Endothelial cell of umbilical vein (primary cell): ENCODE measurements around the gene CPA4. TPM values are rescaled to one million over a fixed set of nuclear protein-coding genes. Genes with fewer than 3 reads are reported as not detected.
A peak's percentile ranks its signal among the peaks of the same experiment; 100 is the strongest.

Experiments used
- BruUV-seq: library from RNA; stranded (reverse); fragments of 400-500 nt; replicated peaks from 2 replicates; lab custom pipeline; 2021; lab: Mats Ljungman, UMichigan
- CTCF ChIA-PET: fragments of 300-600, 350-600 bp; sonication (Branson Sonifier 250); formaldehyde crosslinking; loops from one replicate; lab custom pipeline; 2021; ENCODE audit warnings: antibody characterized with exemption, inconsistent platforms; lab: Charles Lee
- POLR2A ChIA-PET: fragments of 300-600, 350-600 bp; sonication (Branson Sonifier 250); formaldehyde crosslinking; loops from one replicate; lab custom pipeline; 2021; ENCODE audit warnings: antibody characterized with exemption, inconsistent platforms; lab: Charles Lee
- DNase-seq: peaks from one replicate; pipeline ENCODE4 v3.0.0-alpha.2; 2011; ENCODE audit warnings: low read depth, low spot score
- FAIRE-seq: peaks from 2 replicates; lab custom pipeline; 2011; peaks lifted over from hg19 to GRCh38; lab: Jason Lieb, UNC
- H2AFZ ChIP-seq: 2 replicates; pipeline ENCODE4 v1.6.0; 2012; ENCODE audit warnings: low read depth, low read length, control low read depth, inconsistent platforms
- H3K27ac ChIP-seq: 2 replicates; pipeline ENCODE4 v1.5.1; 2011; ENCODE audit warnings: low read depth, mild to moderate bottlenecking, control low read depth, low read length, moderate library complexity; ENCODE audit not compliant: insufficient read depth
- H3K27me3 ChIP-seq, 2 experiments: 2 replicates each; pipeline versions ENCODE4 v1.6.0 to v1.6.1; 2011; ENCODE audit warnings: low read length in 2 of 2, mixed read lengths in 1 of 2; ENCODE audit not compliant: control insufficient read depth in 2 of 2, insufficient read depth in 2 of 2
- H3K36me3 ChIP-seq, 2 experiments: 2 replicates in 1 of 2; 3 replicates in 1 of 2; pipeline ENCODE4 v1.5.1; 2011; ENCODE audit warnings: low read length in 2 of 2, mild to moderate bottlenecking in 1 of 2, moderate library complexity in 1 of 2; ENCODE audit not compliant: control insufficient read depth in 2 of 2, insufficient read depth in 2 of 2; ENCODE audit errors: extremely low read depth in 1 of 2
- H3K4me1 ChIP-seq: 3 replicates; pipeline ENCODE4 v1.5.1; 2011; ENCODE audit warnings: mild to moderate bottlenecking, low read length; ENCODE audit not compliant: control insufficient read depth, insufficient read depth; ENCODE audit errors: extremely low read depth
- H3K4me2 ChIP-seq: 2 replicates; pipeline ENCODE4 v1.6.1; 2011; ENCODE audit warnings: low read length, control low read depth, mixed read lengths; ENCODE audit not compliant: insufficient read depth
- H3K4me3 ChIP-seq, 3 experiments: fragments of 200-600 bp in 1 of 3; sonication (generic), shearing (Covaris generic) in 1 of 3; replicated peaks in 1 of 3; 2 replicates each; pipeline ENCODE4 v1.5.1; 2011 to 2016; ENCODE audit warnings: control low read depth in 3 of 3, low read length in 3 of 3, mild to moderate bottlenecking in 2 of 3, inconsistent platforms in 1 of 3, low read depth in 1 of 3, moderate library complexity in 1 of 3; ENCODE audit not compliant: insufficient read depth in 1 of 3
- H3K79me2 ChIP-seq: 2 replicates; pipeline ENCODE4 v1.6.0; 2012; ENCODE audit warnings: low read length, inconsistent platforms; ENCODE audit not compliant: control insufficient read depth, insufficient read depth
- H3K9ac ChIP-seq: replicated peaks from 2 replicates; pipeline ENCODE3; 2011; ENCODE audit warnings: low read length, control low read depth; ENCODE audit not compliant: insufficient read depth; ENCODE audit errors: extremely low read depth
- H3K9me1 ChIP-seq: replicated peaks from 3 replicates; pipeline ENCODE4 v1.6.0; 2011; ENCODE audit warnings: mild to moderate bottlenecking, low read length; ENCODE audit not compliant: control insufficient read depth, insufficient read depth; ENCODE audit errors: extremely low read depth
- H3K9me3 ChIP-seq: replicated peaks from 2 replicates; pipeline ENCODE4 v1.5.1; 2012; ENCODE audit warnings: low read length, inconsistent platforms; ENCODE audit not compliant: control insufficient read depth, insufficient read depth
- H4K20me1 ChIP-seq: replicated peaks from 2 replicates; pipeline ENCODE3; 2011; ENCODE audit warnings: mild to moderate bottlenecking, low read length; ENCODE audit not compliant: control insufficient read depth, insufficient read depth; ENCODE audit errors: extremely low read depth
- EZH2 ChIP-seq: IDR thresholded peaks from 2 replicates; pipeline ENCODE4 v1.6.1; 2012; ENCODE audit warnings: borderline replicate concordance, low read depth, mild to moderate bottlenecking, moderate library complexity, low read length, inconsistent platforms; ENCODE audit not compliant: severe bottlenecking
- FOS ChIP-seq: IDR thresholded peaks from 2 replicates; pipeline ENCODE4 v1.6.1; 2011; ENCODE audit warnings: mild to moderate bottlenecking, low read length, moderate library complexity, borderline replicate concordance; ENCODE audit not compliant: insufficient read depth
- GATA2 ChIP-seq: IDR thresholded peaks from 2 replicates; pipeline ENCODE4 v1.7.0; 2011; ENCODE audit warnings: low read depth, mild to moderate bottlenecking, moderate library complexity, mixed read lengths, low read length; ENCODE audit not compliant: insufficient read length, insufficient read depth
- JUN ChIP-seq: IDR thresholded peaks from 2 replicates; pipeline ENCODE4 v1.6.1; 2011; ENCODE audit warnings: borderline replicate concordance, low read depth; ENCODE audit not compliant: insufficient read length, insufficient read depth
- MYC ChIP-seq: IDR thresholded peaks from one replicate; pipeline ENCODE4 v1.6.1; 2011; ENCODE audit warnings: mild to moderate bottlenecking, low read depth, low read length
- POLR2A ChIP-seq: IDR thresholded peaks from 2 replicates; pipeline ENCODE4 v1.6.1; 2012; ENCODE audit warnings: low read depth, mild to moderate bottlenecking, control low read depth, low read length
- POLR2AphosphoS5 ChIP-seq: IDR thresholded peaks from 2 replicates; pipeline ENCODE4 v1.6.1; 2012; ENCODE audit warnings: low read depth, mild to moderate bottlenecking, control low read depth, low read length, moderate library complexity; ENCODE audit not compliant: insufficient read depth
- dilution Hi-C: fragments of 300-500 bp; cut with MboI; formaldehyde crosslinking; loops from one replicate; pipeline ENCODE4 v1.15.0; 2019; ENCODE audit warnings: low sequenced_read_pairs; ENCODE audit not compliant: extremely low pct_ligation_motif_present
- intact Hi-C: fragments of 100-400 bp; cut with micrococcal nuclease; formaldehyde crosslinking; loops from one replicate; pipeline ENCODE4 v1.10.0; 2022
- polyA plus RNA-seq, 4 experiments: library from polyadenylated mRNA; depleted of rRNA in 3 of 4; stranded (reverse) in 3 of 4; unstranded in 1 of 4; fragments of >200 nt; gene quantifications; 2 replicates each; pipeline versions ENCODE4 v1.2.1 to v1.2.3, GENCODE V29; 2011 to 2012; ENCODE audit warnings: missing spikeins in 1 of 4
- total RNA-seq: library from RNA; stranded (reverse); gene quantifications from 2 replicates; pipeline ENCODE4 v1.2.3, GENCODE V29; 2021
- TF ChIP-seq, protein P1 (sequence below), 2 donors: IDR thresholded peaks; 1 replicate in 1 of 2; 2 replicates in 1 of 2; pipeline ENCODE4 v1.5.1; 2011; ENCODE audit warnings: low read length in 2 of 2, mild to moderate bottlenecking in 2 of 2, moderate library complexity in 2 of 2, control low read depth in 1 of 2, inconsistent platforms in 1 of 2, low read depth in 1 of 2; ENCODE audit not compliant: insufficient read depth in 1 of 2; ENCODE audit errors: extremely low read depth in 1 of 2
- TF ChIP-seq, protein P2 (sequence below): IDR thresholded peaks from 2 replicates; pipeline ENCODE4 v1.6.1; 2011; ENCODE audit not compliant: insufficient read depth, insufficient read length

Gene CPA4
- total and polyA plus RNA-seq, 2 donors (not counting 3 experiments of a cell fraction or from before 2014, with no cell fraction given) = 0.36 TPM; not detected in 1

DNA sequence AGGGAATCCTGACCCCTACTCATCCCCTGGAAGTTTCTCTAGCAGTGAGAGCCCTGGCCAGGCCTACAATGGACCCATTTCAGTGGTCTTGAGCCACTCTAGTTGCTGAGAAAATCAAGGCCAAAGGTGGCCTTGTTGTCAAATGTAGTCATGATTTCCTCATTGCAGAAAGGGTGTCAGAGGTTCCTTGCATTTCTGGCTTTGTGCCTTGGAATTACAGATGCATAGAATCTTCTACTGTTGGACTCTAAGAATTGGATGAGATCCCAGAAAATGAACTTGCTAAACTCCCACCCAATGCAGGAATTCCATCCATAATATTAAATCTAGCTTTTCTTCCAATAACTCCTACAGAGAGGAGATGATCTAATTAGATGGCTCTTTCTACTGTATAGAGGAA lies 14.1 kb upstream of the CPA4 start:
- ChIA-PET POLR2A (no interaction called here), CTCF (interaction anchor here (1.0 to 2.1 kb wide), 3 partner anchors 42 to 479 kb away, joined by 3 to 8 read pairs (median 3); no protein-coding TSS in a partner anchor)
- H2AFZ ChIP-seq = no peak overlapping the region
- no peak overlapping the region for H3K4me2 ChIP-seq
- H3K36me3 ChIP-seq = no peaks in the 10 kb centered on the region
- peak; percentile 67 for DNase-seq
- BruUV-seq = no TSS peak
- intact Hi-C loops (loop anchor here (1.0 to 2.0 kb wide), 2 partner anchors 210 to 443 kb away; no protein-coding TSS in a partner anchor), dilution Hi-C loops (no loop called here)
- TF ChIP-seq, protein P1, sequence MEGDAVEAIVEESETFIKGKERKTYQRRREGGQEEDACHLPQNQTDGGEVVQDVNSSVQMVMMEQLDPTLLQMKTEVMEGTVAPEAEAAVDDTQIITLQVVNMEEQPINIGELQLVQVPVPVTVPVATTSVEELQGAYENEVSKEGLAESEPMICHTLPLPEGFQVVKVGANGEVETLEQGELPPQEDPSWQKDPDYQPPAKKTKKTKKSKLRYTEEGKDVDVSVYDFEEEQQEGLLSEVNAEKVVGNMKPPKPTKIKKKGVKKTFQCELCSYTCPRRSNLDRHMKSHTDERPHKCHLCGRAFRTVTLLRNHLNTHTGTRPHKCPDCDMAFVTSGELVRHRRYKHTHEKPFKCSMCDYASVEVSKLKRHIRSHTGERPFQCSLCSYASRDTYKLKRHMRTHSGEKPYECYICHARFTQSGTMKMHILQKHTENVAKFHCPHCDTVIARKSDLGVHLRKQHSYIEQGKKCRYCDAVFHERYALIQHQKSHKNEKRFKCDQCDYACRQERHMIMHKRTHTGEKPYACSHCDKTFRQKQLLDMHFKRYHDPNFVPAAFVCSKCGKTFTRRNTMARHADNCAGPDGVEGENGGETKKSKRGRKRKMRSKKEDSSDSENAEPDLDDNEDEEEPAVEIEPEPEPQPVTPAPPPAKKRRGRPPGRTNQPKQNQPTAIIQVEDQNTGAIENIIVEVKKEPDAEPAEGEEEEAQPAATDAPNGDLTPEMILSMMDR (IDR thresholded peaks at IDR 0.05; ENCODE audit: extremely low read depth in 1 of 2, insufficient read depth in 1 of 2, low read depth in 1 of 2, low read length in 2 of 2) = no peak
- TF ChIP-seq FOS (no peak), JUN (no peak), EZH2 (no peak), POLR2A (no peak), POLR2AphosphoS5 (no peak), MYC (no peak), GATA2 (no peak)
- TF ChIP-seq, protein P2, sequence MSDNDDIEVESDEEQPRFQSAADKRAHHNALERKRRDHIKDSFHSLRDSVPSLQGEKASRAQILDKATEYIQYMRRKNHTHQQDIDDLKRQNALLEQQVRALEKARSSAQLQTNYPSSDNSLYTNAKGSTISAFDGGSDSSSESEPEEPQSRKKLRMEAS = no peak
- H3K9me3 ChIP-seq = no peaks in the 10 kb centered on the region
- H3K9me1 ChIP-seq = no peaks in the 10 kb centered on the region
- no peaks in the 10 kb centered on the region for H3K79me2 ChIP-seq
- H3K9ac ChIP-seq = no peak overlapping the region
- H4K20me1 ChIP-seq = no peaks in the 10 kb centered on the region
- FAIRE-seq = no peak
- no peaks in the 10 kb centered on the region for H3K4me1 ChIP-seq
- H3K27me3 ChIP-seq = peaks cover 4 to 12% of the 10 kb centered on the region in 2 experiments
- no peak overlapping the region for H3K4me3 ChIP-seq
- no peak overlapping the region for H3K27ac ChIP-seq
